ENCODE results near the gene TGFBR3. TPM values are rescaled to one million over a fixed set of nuclear protein-coding genes. Genes with fewer than 3 reads are reported as not detected.
A peak's percentile ranks its signal among the peaks of the same experiment; 100 is the strongest.

Gene TGFBR3
- total RNA-seq, 1 donor from 2014 or later, result 51.7 TPM

GRCh38 chr1:91651661-91652071 is 234.3 kb downstream of the TGFBR3 start:
- no peaks in the 10 kb centered on the region for H3K36me3 ChIP-seq
- H3K4me1 ChIP-seq, result peaks cover 15% of the 10 kb centered on the region
- DNase-seq (no peak), ATAC-seq (peak; percentile 27 to 50)
- peak overlapping the region; percentile 66 for H3K27ac ChIP-seq
- no peaks in the 10 kb centered on the region for H3K9me3 ChIP-seq
- no peak for TF ChIP-seq CTCF (IDR thresholded peaks at IDR 0.05)
- H3K27me3 ChIP-seq (ENCODE audit: low read depth), result no peaks in the 10 kb centered on the region
- H3K4me3 ChIP-seq, result no peak overlapping the region
- intact Hi-C loops (cut with DNase I), result no loop called here

GRCh38 chr1:91651243-91651642 is 234.7 kb downstream of the TGFBR3 start:
- Histone ChIP-seq H3K27ac (peak overlapping the region; percentile 66), H3K36me3 (no peaks in the 10 kb centered on the region), H3K4me3 (no peak overlapping the region), H3K9me3 (no peaks in the 10 kb centered on the region), H3K27me3 (ENCODE audit: low read depth) (no peaks in the 10 kb centered on the region), H3K4me1 (peaks cover 15% of the 10 kb centered on the region)
- TF ChIP-seq CTCF (IDR thresholded peaks at IDR 0.05), result no peak
- ATAC-seq (no peak), DNase-seq (no peak)
- intact Hi-C loops (cut with DNase I), result no loop called here

- Histone ChIP-seq H3K4me1 (peaks cover 15% of the 10 kb centered on the region), H3K9me3 (no peaks in the 10 kb centered on the region), H3K27ac (peak overlapping the region; percentile 66), H3K27me3 (ENCODE audit: low read depth) (no peaks in the 10 kb centered on the region), H3K36me3 (no peaks in the 10 kb centered on the region), H3K4me3 (no peak overlapping the region)
- intact Hi-C loops (cut with DNase I), result no loop called here
- DNase-seq, result no peak
- ATAC-seq, result peak; percentile 81 to 84
- TF ChIP-seq CTCF (IDR thresholded peaks at IDR 0.05), result no peak
These were observed 235.2 kb downstream of the TGFBR3 start for GRCh38 chr1:91650764-91651163.

GRCh38 chr1:91647061-91647460 is 238.9 kb downstream of the TGFBR3 start:
- no peak overlapping the region for H3K27ac ChIP-seq

GRCh38 chr1:91645031-91645430 is 240.9 kb downstream of the TGFBR3 start:
- DNase-seq, result no peak
- Histone ChIP-seq H3K27ac (no peak overlapping the region), H3K4me1 (no peaks in the 10 kb centered on the region), H3K27me3 (ENCODE audit: low read depth) (no peaks in the 10 kb centered on the region), H3K36me3 (no peaks in the 10 kb centered on the region), H3K4me3 (no peak overlapping the region), H3K9me3 (no peaks in the 10 kb centered on the region)
- no peak for TF ChIP-seq CTCF (IDR thresholded peaks at IDR 0.05)
- ATAC-seq, result no peak
- intact Hi-C loops (cut with DNase I), result no loop called here

More at GRCh38 chr1:91647061-91647460, 238.9 kb downstream of the TGFBR3 start:
- Histone ChIP-seq H3K4me1 (peaks cover 10% of the 10 kb centered on the region), H3K9me3 (no peaks in the 10 kb centered on the region), H3K27me3 (ENCODE audit: low read depth) (no peaks in the 10 kb centered on the region), H3K4me3 (no peak overlapping the region), H3K36me3 (no peaks in the 10 kb centered on the region)
- DNase-seq, result no peak
- TF ChIP-seq CTCF (IDR thresholded peaks at IDR 0.05), result no peak
- no peak for ATAC-seq
- intact Hi-C loops (cut with DNase I), result no loop called here

GRCh38 chr1:91643431-91643830 is 242.5 kb downstream of the TGFBR3 start:
- H3K36me3 ChIP-seq, result no peaks in the 10 kb centered on the region
- no peak overlapping the region for H3K27ac ChIP-seq
- no peaks in the 10 kb centered on the region for H3K27me3 ChIP-seq (ENCODE audit: low read depth)
- H3K4me3 ChIP-seq, result no peak overlapping the region
- DNase-seq (no peak), ATAC-seq (no peak)
- no peaks in the 10 kb centered on the region for H3K4me1 ChIP-seq
- no peak for TF ChIP-seq CTCF (IDR thresholded peaks at IDR 0.05)
- intact Hi-C loops (cut with DNase I), result no loop called here
- no peaks in the 10 kb centered on the region for H3K9me3 ChIP-seq
